Measurements from ENCODE around the gene SYTL1.
A peak's percentile ranks its signal among the peaks of the same experiment; 100 is the strongest.

Gene SYTL1

GRCh38 chr1:27341525-27342252 is at the start of gene SYTL1:
TSS of gene SYTL1 (plus strand) at chr1:27342022. CDS start at chr1:27345335, 3,313 bp downstream.
- no peak for DNase-seq (ENCODE audit: low read depth, low spot score)

- no peak for DNase-seq (ENCODE audit: low read depth, low spot score)
These were observed 49.7 kb upstream of the SYTL1 start for GRCh38 chr1:27292106-27292505.

- DNase-seq (ENCODE audit: low read depth, low spot score): no peak
These were observed 47.9 kb upstream of the SYTL1 start for GRCh38 chr1:27293915-27294314.

GRCh38 chr1:27296773-27297291 is 45.0 kb upstream of the SYTL1 start:
- peak; percentile 41 for DNase-seq (ENCODE audit: low read depth, low spot score)

GRCh38 chr1:27297903-27298302 is 43.9 kb upstream of the SYTL1 start:
- DNase-seq (ENCODE audit: low read depth, low spot score): no peak

GRCh38 chr1:27298632-27299384 is 43.0 kb upstream of the SYTL1 start:
- no peak for DNase-seq (ENCODE audit: low read depth, low spot score)

GRCh38 chr1:27299385-27300271 is 42.2 kb upstream of the SYTL1 start:
- DNase-seq (ENCODE audit: low read depth, low spot score): peak; percentile 92

- peak; percentile 97 for DNase-seq (ENCODE audit: low read depth, low spot score)
These were observed 41.3 kb upstream of the SYTL1 start for GRCh38 chr1:27300341-27301051.

- no peak for DNase-seq (ENCODE audit: low read depth, low spot score)
These were observed 40.8 kb upstream of the SYTL1 start for GRCh38 chr1:27301052-27301422.

- no peak for DNase-seq (ENCODE audit: low read depth, low spot score)
These were observed 40.1 kb upstream of the SYTL1 start for GRCh38 chr1:27301582-27302199.

GRCh38 chr1:27302612-27303011 is 39.2 kb upstream of the SYTL1 start:
- DNase-seq (ENCODE audit: low read depth, low spot score): no peak

GRCh38 chr1:27303509-27303908 is 38.3 kb upstream of the SYTL1 start:
- no peak for DNase-seq (ENCODE audit: low read depth, low spot score)

- DNase-seq (ENCODE audit: low read depth, low spot score): no peak
These were observed 35.8 kb upstream of the SYTL1 start for GRCh38 chr1:27306071-27306470.

GRCh38 chr1:27306892-27307761 is 34.7 kb upstream of the SYTL1 start:
- DNase-seq (ENCODE audit: low read depth, low spot score): no peak

GRCh38 chr1:27307874-27308598 is 33.8 kb upstream of the SYTL1 start:
- DNase-seq (ENCODE audit: low read depth, low spot score): no peak

GRCh38 chr1:27314169-27314568 is 27.7 kb upstream of the SYTL1 start:
- DNase-seq (ENCODE audit: low read depth, low spot score): no peak

- no peak for DNase-seq (ENCODE audit: low read depth, low spot score)
These were observed 27.1 kb upstream of the SYTL1 start for GRCh38 chr1:27314737-27315136.

GRCh38 chr1:27316860-27317259 is 25.0 kb upstream of the SYTL1 start:
- no peak for DNase-seq (ENCODE audit: low read depth, low spot score)

GRCh38 chr1:27318136-27318535 is 23.7 kb upstream of the SYTL1 start:
- no peak for DNase-seq (ENCODE audit: low read depth, low spot score)
